PC-3 (cell line): Measurements from ENCODE around the gene CNKSR3. TPM values are rescaled to one million over a fixed set of nuclear protein-coding genes. Genes with fewer than 3 reads are reported as not detected.

Source experiments
- ATAC-seq: fragments of 200-7000 bp; cut with Tn5 transposase; 2 replicates; pipeline ENCODE4 v1.9.1; 2020; ENCODE audit warnings: mild to moderate bottlenecking, moderate library complexity
- BruUV-seq: library from RNA; stranded (reverse); fragments of 400-500 nt; replicated peaks from 2 replicates; lab custom pipeline; 2021; lab: Mats Ljungman, UMichigan
- CTCF ChIA-PET: fragments of 300-600 bp; sonication (Branson Sonifier 250); formaldehyde crosslinking; loops from one replicate; lab custom pipeline; 2022; ENCODE audit warnings: antibody characterized with exemption; lab: Charles Lee
- POLR2A ChIA-PET: fragments of 300-600 bp; sonication (Branson Sonifier 250); formaldehyde crosslinking; loops from one replicate; lab custom pipeline; 2022; ENCODE audit warnings: antibody characterized with exemption; ENCODE audit not compliant: unreplicated experiment; lab: Charles Lee
- DNase-seq: peaks from one replicate; pipeline ENCODE4 v3.0.0-alpha.2; 2015
- H2AFZ ChIP-seq: fragments of 300-600 bp; sonication (generic); 2 replicates; pipeline ENCODE4 v1.6.0; 2016; ENCODE audit warnings: antibody characterized with exemption, low read length
- H3F3A ChIP-seq: fragments of 300-600 bp; sonication (generic); one replicate; pipeline ENCODE4 v1.6.0; 2017; ENCODE audit warnings: antibody characterized with exemption, low read length, control low read depth, mild to moderate bottlenecking; ENCODE audit not compliant: unreplicated experiment
- H3K27ac ChIP-seq: fragments of 300-600 bp; sonication (generic); 2 replicates; pipeline ENCODE4 v1.5.1; 2016; ENCODE audit warnings: mild to moderate bottlenecking, low read length
- H3K27me3 ChIP-seq: fragments of 300-600 bp; sonication (generic); 2 replicates; pipeline ENCODE4 v1.6.1; 2016; ENCODE audit warnings: low read length, mixed read lengths
- H3K36me3 ChIP-seq: fragments of 300-600 bp; sonication (generic); 2 replicates; pipeline ENCODE4 v1.6.1; 2016; ENCODE audit warnings: low read depth, mixed run types, low read length, mixed read lengths
- H3K4me1 ChIP-seq: fragments of 300-600 bp; sonication (generic); 2 replicates; pipeline ENCODE4 v1.5.1; 2016; ENCODE audit warnings: low read length; ENCODE audit not compliant: insufficient read depth
- H3K4me2 ChIP-seq: fragments of 300-600 bp; sonication (generic); 2 replicates; pipeline ENCODE4 v1.6.0; 2016; ENCODE audit warnings: low read length
- H3K4me3 ChIP-seq: fragments of 300-600 bp; sonication (generic); 2 replicates; pipeline ENCODE4 v1.5.1; 2016; ENCODE audit warnings: mild to moderate bottlenecking, low read length, mixed read lengths
- H3K79me2 ChIP-seq: fragments of 300-600 bp; sonication (generic); 2 replicates; pipeline ENCODE4 v1.6.1; 2017; ENCODE audit warnings: low read length, mixed read lengths
- H3K9ac ChIP-seq: fragments of 300-600 bp; sonication (generic); 2 replicates; pipeline ENCODE4 v1.6.0; 2016; ENCODE audit warnings: mild to moderate bottlenecking, low read length
- H3K9me2 ChIP-seq: fragments of 300-600 bp; sonication (generic); replicated peaks from 2 replicates; pipeline ENCODE4 v1.6.1; 2016; ENCODE audit warnings: mixed run types, low read length, mixed read lengths
- H3K9me3 ChIP-seq: fragments of 300-600 bp; sonication (generic); 2 replicates; pipeline ENCODE4 v1.6.1; 2016; ENCODE audit warnings: low read length, mixed read lengths
- H4K20me1 ChIP-seq: fragments of 300-600 bp; sonication (generic); 2 replicates; pipeline ENCODE4 v1.6.1; 2016; ENCODE audit warnings: low read length, mixed read lengths
- EZH2 ChIP-seq: fragments of 300-600 bp; sonication (generic); IDR thresholded peaks from one replicate; pipeline ENCODE4 v1.6.1; 2017; ENCODE audit warnings: antibody characterized with exemption, mild to moderate bottlenecking, low read length; ENCODE audit not compliant: unreplicated experiment
- EZH2phosphoT487 ChIP-seq: fragments of 300-600 bp; sonication (generic); IDR thresholded peaks from 2 replicates; pipeline ENCODE4 v1.6.1; 2018; ENCODE audit warnings: mild to moderate bottlenecking, antibody characterized with exemption, low read length, borderline replicate concordance
- intact Hi-C: fragments of 100-400 bp; cut with micrococcal nuclease; formaldehyde crosslinking; loops from 2 replicates; pipeline ENCODE4 v1.9.0; 2023
- total RNA-seq: library from RNA; depleted of rRNA; stranded (reverse); fragments of >200 nt; gene quantifications from 2 replicates; pipeline ENCODE4 v1.2.3, GENCODE V29; 2014
- TF ChIP-seq, protein P1 (sequence below): fragments of 300-600 bp; sonication (generic); conservative IDR thresholded peaks from 2 replicates; pipeline ENCODE4 v1.5.1; 2017; ENCODE audit warnings: antibody characterized with exemption, low read depth, mild to moderate bottlenecking, low read length

Gene CNKSR3
- total RNA-seq, 1 experiment from 2014 or later = 3.2 TPM

GRCh38 chr6:154432533-154433476 lies 77.7 kb downstream of the CNKSR3 start:
- Histone ChIP-seq H3K79me2 (no peaks in the 10 kb centered on the region), H2AFZ (no peak overlapping the region), H3K4me3 (no peak overlapping the region), H3K27me3 (no peaks in the 10 kb centered on the region), H3K9me3 (no peaks in the 10 kb centered on the region), H3K27ac (no peak overlapping the region), H3K36me3 (no peaks in the 10 kb centered on the region), H3K4me1 (no peaks in the 10 kb centered on the region), H3K4me2 (no peak overlapping the region), H4K20me1 (no peaks in the 10 kb centered on the region), H3K9me2 (no peaks in the 10 kb centered on the region), H3F3A (no peaks in the 10 kb centered on the region), H3K9ac (no peak overlapping the region)
- ChIA-PET CTCF (no interaction called here), POLR2A (no interaction called here)
- no TSS peak for BruUV-seq
- ATAC-seq (no peak), DNase-seq (no peak)
- TF ChIP-seq EZH2 = no peak
- TF ChIP-seq EZH2phosphoT487 = no peak
- TF ChIP-seq, protein P1, sequence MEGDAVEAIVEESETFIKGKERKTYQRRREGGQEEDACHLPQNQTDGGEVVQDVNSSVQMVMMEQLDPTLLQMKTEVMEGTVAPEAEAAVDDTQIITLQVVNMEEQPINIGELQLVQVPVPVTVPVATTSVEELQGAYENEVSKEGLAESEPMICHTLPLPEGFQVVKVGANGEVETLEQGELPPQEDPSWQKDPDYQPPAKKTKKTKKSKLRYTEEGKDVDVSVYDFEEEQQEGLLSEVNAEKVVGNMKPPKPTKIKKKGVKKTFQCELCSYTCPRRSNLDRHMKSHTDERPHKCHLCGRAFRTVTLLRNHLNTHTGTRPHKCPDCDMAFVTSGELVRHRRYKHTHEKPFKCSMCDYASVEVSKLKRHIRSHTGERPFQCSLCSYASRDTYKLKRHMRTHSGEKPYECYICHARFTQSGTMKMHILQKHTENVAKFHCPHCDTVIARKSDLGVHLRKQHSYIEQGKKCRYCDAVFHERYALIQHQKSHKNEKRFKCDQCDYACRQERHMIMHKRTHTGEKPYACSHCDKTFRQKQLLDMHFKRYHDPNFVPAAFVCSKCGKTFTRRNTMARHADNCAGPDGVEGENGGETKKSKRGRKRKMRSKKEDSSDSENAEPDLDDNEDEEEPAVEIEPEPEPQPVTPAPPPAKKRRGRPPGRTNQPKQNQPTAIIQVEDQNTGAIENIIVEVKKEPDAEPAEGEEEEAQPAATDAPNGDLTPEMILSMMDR = no peak
- intact Hi-C loops = no loop called here

DNA sequence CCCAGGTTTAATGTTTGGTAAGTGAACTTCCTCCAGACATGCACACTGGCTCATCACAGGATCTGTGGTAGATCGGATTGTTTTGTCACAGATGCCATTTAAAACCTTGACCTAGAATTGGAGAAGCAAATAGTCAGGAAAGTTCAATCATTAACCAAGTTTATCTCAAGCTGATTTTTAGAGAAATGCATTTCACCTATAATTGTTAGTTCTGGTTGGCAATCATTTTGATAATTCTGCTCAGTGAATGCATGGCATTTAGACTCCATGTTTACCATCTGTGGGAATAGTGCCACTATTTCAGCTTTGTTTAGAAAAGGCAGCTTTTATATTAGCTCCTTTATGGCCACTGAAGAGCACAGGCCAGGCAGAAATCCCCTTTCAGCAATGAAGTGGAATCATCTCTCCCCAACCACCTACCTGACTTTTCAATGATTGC lies 80.0 kb downstream of the CNKSR3 start:
- TF ChIP-seq EZH2 = no peak
- no peak for TF ChIP-seq EZH2phosphoT487
- TF ChIP-seq, protein P1 = no peak
- intact Hi-C loops = no loop called here
- Histone ChIP-seq H3K9me3 (no peaks in the 10 kb centered on the region), H3K4me1 (no peaks in the 10 kb centered on the region), H3K27ac (no peak overlapping the region), H3K4me2 (no peak overlapping the region), H3F3A (no peaks in the 10 kb centered on the region), H3K79me2 (no peaks in the 10 kb centered on the region), H4K20me1 (no peaks in the 10 kb centered on the region), H3K36me3 (no peaks in the 10 kb centered on the region), H3K4me3 (no peak overlapping the region), H3K9me2 (no peaks in the 10 kb centered on the region), H2AFZ (no peak overlapping the region), H3K27me3 (no peaks in the 10 kb centered on the region), H3K9ac (no peak overlapping the region)
- no TSS peak for BruUV-seq
- ChIA-PET CTCF (interaction anchor here (0.7 kb wide), 1 partner anchor 246 kb away, joined by 3 read pairs; no protein-coding TSS in a partner anchor), POLR2A (no interaction called here)
- DNase-seq (no peak), ATAC-seq (no peak)

DNA sequence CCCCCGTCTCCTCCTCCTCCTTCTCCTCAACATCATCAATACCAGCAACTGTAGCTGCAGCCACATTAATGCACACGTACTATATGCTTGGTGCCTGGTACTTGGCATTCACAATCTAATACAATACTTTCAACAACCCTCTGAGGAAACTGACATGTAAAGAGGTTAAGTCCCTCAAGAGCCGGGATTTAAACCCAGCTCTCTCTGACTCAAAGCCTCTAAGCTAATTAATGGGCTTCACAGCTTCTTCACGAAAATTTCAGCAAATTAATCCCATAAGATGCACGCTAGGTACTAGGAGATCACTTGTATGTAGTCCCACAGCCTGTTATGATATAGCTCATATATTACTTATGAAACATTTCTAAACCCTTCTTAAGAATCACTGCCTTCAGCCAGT lies 80.8 kb downstream of the CNKSR3 start:
- BruUV-seq = no TSS peak
- H3K36me3 ChIP-seq = no peaks in the 10 kb centered on the region
- H3K9ac ChIP-seq = no peak overlapping the region
- no peak overlapping the region for H3K27ac ChIP-seq
- H4K20me1 ChIP-seq = no peaks in the 10 kb centered on the region
- ATAC-seq (no peak), DNase-seq (no peak)
- H3F3A ChIP-seq = no peaks in the 10 kb centered on the region
- no peaks in the 10 kb centered on the region for H3K9me3 ChIP-seq
- H3K27me3 ChIP-seq = no peaks in the 10 kb centered on the region
- intact Hi-C loops = no loop called here
- H3K4me3 ChIP-seq = no peak overlapping the region
- no peaks in the 10 kb centered on the region for H3K9me2 ChIP-seq
- POLR2A ChIA-PET = no interaction called here
- H2AFZ ChIP-seq = no peak overlapping the region
- no peak for TF ChIP-seq EZH2
- TF ChIP-seq EZH2phosphoT487 = no peak
- TF ChIP-seq, protein P1 = no peak
- CTCF ChIA-PET = no interaction called here
- no peaks in the 10 kb centered on the region for H3K79me2 ChIP-seq
- H3K4me1 ChIP-seq = no peaks in the 10 kb centered on the region
- no peak overlapping the region for H3K4me2 ChIP-seq
